Karpas-422 (cell line): Measurements from ENCODE around the gene FADS1. TPM values are rescaled to one million over a fixed set of nuclear protein-coding genes. Genes with fewer than 3 reads are reported as not detected.

Experiments used
- DNase-seq: peaks from one replicate; pipeline ENCODE4 v3.0.0-alpha.2; 2015
- H2AFZ ChIP-seq: fragments of 200-600 bp; sonication (generic); 2 replicates; pipeline ENCODE4 v1.6.1; 2014; ENCODE audit warnings: antibody characterized with exemption, low read length, mixed read lengths
- H3K27ac ChIP-seq: fragments of 200-600 bp; sonication (generic); 2 replicates; pipeline ENCODE4 v1.5.1; 2014; ENCODE audit warnings: mild to moderate bottlenecking, low read length, moderate library complexity
- H3K27me3 ChIP-seq: fragments of 200-600 bp; sonication (generic); 2 replicates; pipeline ENCODE4 v1.6.1; 2014; ENCODE audit warnings: low read length, mixed read lengths
- H3K36me3 ChIP-seq: fragments of 200-600 bp; sonication (generic); 2 replicates; pipeline ENCODE4 v1.6.1; 2014; ENCODE audit warnings: low read length, mixed read lengths; ENCODE audit not compliant: insufficient read depth
- H3K4me1 ChIP-seq: fragments of 200-600 bp; sonication (generic); 2 replicates; pipeline ENCODE4 v1.6.1; 2014; ENCODE audit warnings: mild to moderate bottlenecking, low read length, mixed read lengths
- H3K4me2 ChIP-seq: fragments of 200-600 bp; sonication (generic); 2 replicates; pipeline ENCODE4 v1.6.1; 2014; ENCODE audit warnings: low read length, low read depth, mild to moderate bottlenecking; ENCODE audit not compliant: poor library complexity, severe bottlenecking
- H3K4me3 ChIP-seq: fragments of 200-600 bp; sonication (generic); 2 replicates; pipeline ENCODE4 v1.5.1; 2014; ENCODE audit warnings: mild to moderate bottlenecking, antibody characterized with exemption, low read length, mixed read lengths
- H3K79me2 ChIP-seq: fragments of 200-600 bp; sonication (generic); 2 replicates; pipeline ENCODE4 v1.6.1; 2014; ENCODE audit warnings: mild to moderate bottlenecking, low read length, mixed read lengths
- H3K9ac ChIP-seq: fragments of 200-600 bp; sonication (generic); 2 replicates; pipeline ENCODE4 v1.6.0; 2014; ENCODE audit warnings: low read length
- H3K9me2 ChIP-seq: fragments of 200-600 bp; sonication (generic), shearing (Covaris generic); replicated peaks from 2 replicates; pipeline ENCODE4 v1.6.0; 2014; ENCODE audit warnings: mild to moderate bottlenecking, low read length, moderate library complexity; ENCODE audit not compliant: insufficient read depth
- H3K9me3 ChIP-seq: fragments of 300-700, 200-600 bp; sonication (generic); 2 replicates; pipeline ENCODE4 v1.6.1; 2014; ENCODE audit warnings: low read length, mixed read lengths
- H4K20me1 ChIP-seq: fragments of 200-600 bp; sonication (generic); 2 replicates; pipeline ENCODE4 v1.6.1; 2014; ENCODE audit warnings: mild to moderate bottlenecking, antibody characterized with exemption, low read length, low read depth; ENCODE audit not compliant: insufficient read depth
- total RNA-seq: library from RNA; depleted of rRNA; stranded (reverse); fragments of >200 nt; shearing (Covaris generic); gene quantifications from 2 replicates; pipeline ENCODE4 v1.2.3, GENCODE V29; 2014; ENCODE audit warnings: low replicate concordance

FADS1 gene
- total RNA-seq, 1 experiment from 2014 or later = 80.3 TPM

DNA sequence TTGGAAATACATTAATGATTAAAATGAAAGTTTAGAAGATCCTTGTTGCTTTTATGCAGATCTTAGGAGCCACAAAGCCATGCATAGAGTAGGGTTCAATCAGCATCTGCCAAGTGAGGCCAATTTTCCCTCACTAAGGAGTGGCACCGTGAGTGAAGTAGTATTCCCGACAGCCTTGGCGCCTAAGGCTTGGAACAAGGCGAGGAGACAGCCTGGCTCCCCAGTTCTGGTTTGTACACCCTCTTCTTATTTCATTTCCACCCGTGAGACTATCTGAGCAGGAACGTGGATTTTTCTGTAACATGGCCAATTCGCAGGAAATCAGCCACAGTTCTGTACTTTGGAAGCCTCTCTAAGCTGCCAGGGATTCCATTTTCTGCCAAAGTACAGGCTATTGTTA is 33.9 kb upstream of the FADS1 start:
- no peak overlapping the region for H3K4me2 ChIP-seq
- no peaks in the 10 kb centered on the region for H3K36me3 ChIP-seq
- H3K9me2 ChIP-seq = no peaks in the 10 kb centered on the region
- DNase-seq = no peak
- H3K4me3 ChIP-seq = no peak overlapping the region
- H3K27ac ChIP-seq = no peak overlapping the region
- H3K79me2 ChIP-seq = no peaks in the 10 kb centered on the region
- H3K9ac ChIP-seq = no peak overlapping the region
- no peak overlapping the region for H2AFZ ChIP-seq
- H4K20me1 ChIP-seq = no peaks in the 10 kb centered on the region
- no peaks in the 10 kb centered on the region for H3K4me1 ChIP-seq
- H3K9me3 ChIP-seq = no peaks in the 10 kb centered on the region
- no peaks in the 10 kb centered on the region for H3K27me3 ChIP-seq

DNA sequence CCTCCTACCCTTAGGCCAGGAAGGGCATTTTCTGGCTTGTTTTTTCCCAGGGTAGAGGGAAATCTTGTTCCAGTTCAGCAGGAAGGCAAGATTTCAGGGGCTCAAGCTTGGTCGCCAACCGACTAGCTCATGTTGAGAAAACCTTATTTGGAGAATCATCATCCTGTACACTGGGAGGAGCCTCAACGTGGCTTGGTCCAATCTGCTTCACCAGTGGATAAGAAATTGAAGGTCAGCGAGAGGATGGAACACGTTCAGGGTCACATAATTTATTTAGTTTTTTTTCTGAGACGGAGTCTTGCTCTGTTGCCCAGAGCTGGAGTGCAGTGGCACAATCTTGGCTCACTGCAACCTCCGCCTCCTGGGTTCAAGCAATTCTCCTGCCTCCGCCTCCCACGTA is 31.8 kb upstream of the FADS1 start:
- H3K9me2 ChIP-seq = no peaks in the 10 kb centered on the region
- H3K9ac ChIP-seq = no peak overlapping the region
- no peak overlapping the region for H2AFZ ChIP-seq
- no peaks in the 10 kb centered on the region for H3K79me2 ChIP-seq
- H3K27me3 ChIP-seq = no peaks in the 10 kb centered on the region
- no peak overlapping the region for H3K27ac ChIP-seq
- no peaks in the 10 kb centered on the region for H3K36me3 ChIP-seq
- DNase-seq = no peak
- H3K4me3 ChIP-seq = no peak overlapping the region
- no peaks in the 10 kb centered on the region for H3K4me1 ChIP-seq
- H4K20me1 ChIP-seq = no peaks in the 10 kb centered on the region
- no peaks in the 10 kb centered on the region for H3K9me3 ChIP-seq
- no peak overlapping the region for H3K4me2 ChIP-seq

DNA sequence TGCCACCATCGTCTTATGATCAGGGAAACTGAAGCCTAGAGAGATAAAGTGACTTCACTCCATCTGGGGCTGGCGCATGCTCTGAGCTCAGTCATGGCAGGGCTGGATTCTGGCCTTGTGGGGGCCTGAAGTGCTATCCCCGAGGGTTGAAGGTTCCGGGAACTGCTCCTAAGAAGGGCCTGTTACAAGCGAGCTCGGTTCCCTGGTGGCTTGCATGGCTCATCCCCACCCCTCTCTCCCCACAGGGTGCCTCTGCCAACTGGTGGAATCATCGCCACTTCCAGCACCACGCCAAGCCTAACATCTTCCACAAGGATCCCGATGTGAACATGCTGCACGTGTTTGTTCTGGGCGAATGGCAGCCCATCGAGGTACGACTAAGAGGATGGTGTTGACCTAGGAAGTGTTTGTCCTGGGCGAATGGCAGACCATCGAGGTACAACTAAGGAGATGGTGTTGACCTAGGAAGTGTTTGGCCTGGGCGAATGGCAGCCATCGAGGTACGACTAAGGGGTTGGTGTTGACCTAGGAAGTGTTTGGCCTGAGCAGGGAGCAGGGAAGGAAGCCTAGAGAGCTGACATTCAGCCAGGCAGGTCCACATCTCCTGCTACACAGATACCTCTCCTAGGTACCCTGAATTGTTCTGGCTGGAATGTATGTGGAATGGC is 31.2 kb upstream of the FADS1 start:
- DNase-seq = no peak
- no peaks in the 10 kb centered on the region for H3K79me2 ChIP-seq
- H4K20me1 ChIP-seq = no peaks in the 10 kb centered on the region
- no peaks in the 10 kb centered on the region for H3K9me2 ChIP-seq
- H2AFZ ChIP-seq = no peak overlapping the region
- H3K27ac ChIP-seq = no peak overlapping the region
- H3K4me1 ChIP-seq = no peaks in the 10 kb centered on the region
- H3K9ac ChIP-seq = no peak overlapping the region
- no peak overlapping the region for H3K4me3 ChIP-seq
- H3K9me3 ChIP-seq = no peaks in the 10 kb centered on the region
- no peaks in the 10 kb centered on the region for H3K27me3 ChIP-seq
- H3K36me3 ChIP-seq = no peaks in the 10 kb centered on the region
- H3K4me2 ChIP-seq = no peak overlapping the region

DNA sequence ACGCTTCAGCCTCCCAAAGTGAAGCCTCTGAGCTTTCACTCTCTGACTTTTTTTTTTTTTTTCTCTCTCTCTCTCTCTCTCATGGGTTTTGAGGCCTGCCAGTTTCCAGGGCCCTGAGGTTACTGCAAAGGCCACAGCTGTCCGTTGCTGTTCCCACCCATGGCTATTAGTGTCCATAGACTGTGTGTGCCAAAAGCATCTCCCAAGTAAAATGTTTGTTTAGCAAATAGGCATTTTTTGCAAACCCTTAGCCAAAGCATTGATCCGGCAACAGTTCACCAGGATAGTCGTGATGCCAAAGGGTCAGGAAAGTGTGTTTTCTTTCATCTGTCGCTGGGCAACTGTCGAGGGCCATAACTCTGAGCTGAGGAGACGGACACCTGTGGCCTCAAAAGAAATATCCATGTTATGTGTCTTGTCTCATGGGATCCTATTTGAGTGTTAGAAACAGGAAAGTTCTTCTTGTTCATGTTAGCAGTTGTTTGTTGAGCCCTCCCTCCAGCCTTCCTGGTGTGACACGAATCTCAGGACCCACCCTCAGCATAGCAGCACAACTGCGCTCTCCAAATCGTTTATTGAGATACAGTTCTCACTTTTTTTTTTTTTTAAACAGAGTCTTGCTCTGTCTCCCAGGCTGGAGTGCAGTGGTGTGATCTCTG is 29.7 kb upstream of the FADS1 start:
- Histone ChIP-seq H3K27me3 (no peaks in the 10 kb centered on the region), H3K9ac (no peak overlapping the region), H3K4me3 (no peak overlapping the region), H3K79me2 (no peaks in the 10 kb centered on the region), H3K36me3 (no peaks in the 10 kb centered on the region), H3K27ac (no peak overlapping the region), H4K20me1 (no peaks in the 10 kb centered on the region), H3K9me2 (no peaks in the 10 kb centered on the region), H3K9me3 (no peaks in the 10 kb centered on the region), H3K4me1 (no peaks in the 10 kb centered on the region), H2AFZ (no peak overlapping the region), H3K4me2 (no peak overlapping the region)
- DNase-seq = no peak

DNA sequence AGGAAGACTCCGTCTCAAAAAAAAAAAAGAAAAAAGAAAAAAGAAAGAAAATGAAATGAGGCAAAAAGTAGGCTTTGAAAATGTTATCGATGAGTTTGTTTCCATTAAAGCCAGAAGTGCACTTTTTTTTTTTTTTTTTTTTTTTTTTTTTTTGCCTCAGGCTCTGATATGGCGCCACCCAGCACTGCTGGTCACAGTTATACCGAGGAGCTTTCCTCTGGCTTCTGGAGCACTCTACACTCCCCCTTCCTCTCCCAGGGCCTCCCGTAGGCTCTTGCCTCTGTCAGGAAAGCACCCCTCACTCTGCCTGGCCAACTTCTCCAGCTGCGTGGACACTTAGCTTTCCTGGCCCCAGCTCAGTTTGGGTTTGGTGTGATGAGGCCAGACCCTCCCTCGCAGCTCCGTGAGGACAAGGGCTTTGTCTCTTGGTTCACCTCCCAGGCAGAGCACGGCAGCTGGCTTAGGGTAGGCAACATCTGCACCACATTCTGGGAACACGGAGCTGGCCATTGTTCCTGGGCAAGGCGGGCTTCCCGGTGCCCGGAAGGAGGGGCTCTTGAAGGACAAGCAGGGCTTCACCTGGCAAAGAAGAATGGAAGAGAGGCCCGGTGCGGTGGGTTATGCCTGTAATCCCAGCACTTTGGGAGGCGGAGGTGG is 28.2 kb upstream of the FADS1 start:
- no peak overlapping the region for H3K9ac ChIP-seq
- no peaks in the 10 kb centered on the region for H3K4me1 ChIP-seq

DNA sequence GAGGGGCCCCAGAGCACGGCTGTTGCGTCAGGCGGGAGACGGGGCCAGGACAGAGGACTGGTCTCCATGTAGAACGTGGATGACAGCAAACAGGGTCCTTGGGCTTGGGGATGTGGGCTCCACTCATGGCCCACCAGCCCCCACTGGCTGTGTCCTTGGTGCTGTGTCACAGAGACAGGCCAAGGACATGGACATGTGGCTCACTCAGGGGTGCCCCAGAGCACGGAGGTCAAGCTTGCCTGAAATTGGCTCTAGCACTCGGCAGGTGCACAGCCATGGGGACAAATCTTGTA is 25.7 kb upstream of the FADS1 start:
- no peak overlapping the region for H3K4me3 ChIP-seq
- H3K4me1 ChIP-seq = no peaks in the 10 kb centered on the region
- H3K9ac ChIP-seq = no peak overlapping the region
- no peaks in the 10 kb centered on the region for H3K27me3 ChIP-seq
- no peaks in the 10 kb centered on the region for H4K20me1 ChIP-seq
- no peak overlapping the region for H3K27ac ChIP-seq
- no peaks in the 10 kb centered on the region for H3K79me2 ChIP-seq
- H3K9me2 ChIP-seq = no peaks in the 10 kb centered on the region
- no peak for DNase-seq
- no peak overlapping the region for H3K4me2 ChIP-seq
- no peaks in the 10 kb centered on the region for H3K9me3 ChIP-seq
- no peak overlapping the region for H2AFZ ChIP-seq
- peaks cover 5% of the 10 kb centered on the region; the same call in 1 of the 2 replicates for H3K36me3 ChIP-seq

More for the DNA sequence above, 28.2 kb upstream of the FADS1 start:
- no peaks in the 10 kb centered on the region for H3K9me2 ChIP-seq
- no peaks in the 10 kb centered on the region for H3K9me3 ChIP-seq
- H3K4me3 ChIP-seq = no peak overlapping the region
- no peak for DNase-seq
- no peaks in the 10 kb centered on the region for H3K27me3 ChIP-seq
- H3K27ac ChIP-seq = no peak overlapping the region
- peaks cover 5% of the 10 kb centered on the region; the same call in 1 of the 2 replicates for H3K36me3 ChIP-seq
- H3K79me2 ChIP-seq = no peaks in the 10 kb centered on the region
- H3K4me2 ChIP-seq = no peak overlapping the region
- H2AFZ ChIP-seq = no peak overlapping the region
- no peaks in the 10 kb centered on the region for H4K20me1 ChIP-seq

DNA sequence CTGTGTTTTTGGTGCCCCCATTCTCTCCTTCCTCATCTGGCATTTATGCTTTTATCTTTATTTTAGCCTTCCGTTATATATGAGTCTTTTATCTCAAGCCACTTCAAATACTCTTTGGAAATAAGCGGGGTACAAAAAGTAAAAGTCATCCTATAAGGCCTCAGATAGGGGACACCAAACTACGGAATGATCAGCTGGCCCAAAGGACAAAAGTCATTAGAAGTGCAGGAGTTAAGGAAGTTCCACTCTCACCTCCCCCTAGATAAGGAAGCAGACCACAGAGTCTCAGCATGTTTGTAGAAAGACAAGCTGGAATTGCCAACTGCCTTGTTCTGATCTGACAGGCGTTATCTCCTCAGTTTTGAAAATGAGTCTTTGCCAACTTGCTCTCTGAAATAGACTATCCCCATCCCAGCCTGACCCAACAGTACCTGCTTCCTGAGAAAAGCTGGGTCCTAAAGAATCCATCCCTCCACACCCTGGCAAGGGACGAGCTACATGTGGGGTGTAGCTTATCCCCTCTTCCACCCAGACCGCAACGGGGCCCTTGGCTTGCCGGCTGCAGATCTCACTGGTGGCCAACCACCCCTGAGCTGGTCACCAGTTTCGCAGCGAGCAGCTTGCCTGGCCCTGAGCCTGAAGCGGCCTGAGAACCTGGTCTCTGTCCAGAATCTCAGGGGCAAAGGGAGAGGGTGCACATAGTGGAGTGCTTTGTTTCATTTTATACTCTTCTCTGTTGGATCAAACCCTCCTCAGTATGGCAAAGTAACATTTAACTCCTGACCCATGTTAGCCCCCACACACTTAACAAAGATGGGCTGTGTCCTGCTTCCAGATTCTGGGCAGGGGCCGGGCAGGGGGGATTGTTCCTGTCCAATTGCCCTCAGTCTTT is 25.1 kb upstream of the FADS1 start:
- DNase-seq = no peak
- Histone ChIP-seq H3K4me1 (no peaks in the 10 kb centered on the region), H3K9ac (no peak overlapping the region), H3K27ac (no peak overlapping the region), H3K36me3 (peaks cover 8% of the 10 kb centered on the region; the same call in 1 of the 2 replicates), H2AFZ (no peak overlapping the region), H3K27me3 (no peaks in the 10 kb centered on the region), H3K79me2 (no peaks in the 10 kb centered on the region), H3K9me3 (no peaks in the 10 kb centered on the region), H4K20me1 (no peaks in the 10 kb centered on the region), H3K9me2 (no peaks in the 10 kb centered on the region), H3K4me3 (no peak overlapping the region), H3K4me2 (no peak overlapping the region)

DNA sequence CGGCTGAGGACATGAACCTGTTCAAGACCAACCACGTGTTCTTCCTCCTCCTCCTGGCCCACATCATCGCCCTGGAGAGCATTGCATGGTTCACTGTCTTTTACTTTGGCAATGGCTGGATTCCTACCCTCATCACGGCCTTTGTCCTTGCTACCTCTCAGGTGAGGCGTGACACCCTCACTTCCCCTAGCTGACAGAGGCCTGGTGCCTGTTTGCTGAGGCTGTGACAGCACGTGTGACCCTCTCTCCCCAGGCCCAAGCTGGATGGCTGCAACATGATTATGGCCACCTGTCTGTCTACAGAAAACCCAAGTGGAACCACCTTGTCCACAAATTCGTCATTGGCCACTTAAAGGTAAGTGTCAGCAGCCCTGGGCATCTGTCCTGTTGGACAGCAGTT is 23.6 kb upstream of the FADS1 start:
- no peak overlapping the region for H2AFZ ChIP-seq
- H3K4me1 ChIP-seq = peaks cover 4% of the 10 kb centered on the region
- H4K20me1 ChIP-seq = no peaks in the 10 kb centered on the region
- no peaks in the 10 kb centered on the region for H3K27me3 ChIP-seq
- DNase-seq = no peak
- no peak overlapping the region for H3K4me3 ChIP-seq
- no peaks in the 10 kb centered on the region for H3K9me2 ChIP-seq
- no peak overlapping the region for H3K27ac ChIP-seq
- H3K9ac ChIP-seq = no peak overlapping the region
- H3K79me2 ChIP-seq = peaks cover 11% of the 10 kb centered on the region
- H3K9me3 ChIP-seq = no peaks in the 10 kb centered on the region
- peaks cover 8% of the 10 kb centered on the region; the same call in 1 of the 2 replicates for H3K36me3 ChIP-seq
- H3K4me2 ChIP-seq = no peak overlapping the region
